SKM-1 (cell line): ENCODE measurements around the gene MGAT2.
"Not testable (repeated sequence)": the region's sequence is repeated elsewhere in the genome, so short reads cannot be mapped to it uniquely, and the experiment has no call there.

ENCODE experiments used
- DNase-seq: peaks from one replicate; lab custom pipeline; 2025; ENCODE audit not compliant: unreplicated experiment; lab: John Stamatoyannopoulos, UW

MGAT2 gene

DNA sequence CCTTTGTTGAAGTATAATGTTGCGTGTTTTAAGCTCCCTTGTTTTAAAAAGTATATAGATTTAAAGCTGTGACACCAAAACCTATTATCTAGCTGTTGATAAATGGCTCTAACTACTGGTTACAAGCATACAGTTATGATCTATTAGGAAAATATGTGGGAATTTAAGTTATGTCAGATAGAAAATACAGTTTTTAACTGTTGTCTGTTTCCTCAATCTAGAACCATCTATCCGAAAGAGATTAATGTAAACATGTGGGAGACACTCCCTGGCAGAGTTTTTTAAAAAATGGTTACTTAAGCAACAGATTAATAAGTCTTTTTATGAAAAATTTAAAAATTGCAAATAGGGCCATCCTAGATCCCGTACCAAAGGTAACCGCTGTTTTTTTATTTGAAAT is 8.3 kb upstream of the MGAT2 start:
- no peak for DNase-seq

DNA sequence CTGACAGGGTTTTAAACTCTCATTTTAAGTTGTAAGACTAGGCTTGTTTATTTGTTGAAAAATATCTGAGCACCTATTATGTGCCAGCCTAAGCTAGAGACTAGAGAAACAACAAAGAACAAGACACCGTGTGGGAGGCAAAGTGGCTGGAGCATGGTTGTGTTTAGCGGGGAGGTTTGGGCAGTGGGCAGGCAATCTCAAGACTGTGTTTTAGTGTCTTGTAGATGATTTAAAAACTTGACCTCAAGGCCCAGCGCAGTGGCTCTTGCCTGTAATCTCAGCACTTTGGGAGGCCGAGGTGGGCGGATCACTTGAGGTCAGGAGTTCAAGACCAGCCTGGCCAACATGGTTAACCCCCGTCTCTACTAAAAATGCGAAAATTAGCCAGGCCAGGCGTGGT is 7.9 kb upstream of the MGAT2 start:
- DNase-seq: no peak

DNA sequence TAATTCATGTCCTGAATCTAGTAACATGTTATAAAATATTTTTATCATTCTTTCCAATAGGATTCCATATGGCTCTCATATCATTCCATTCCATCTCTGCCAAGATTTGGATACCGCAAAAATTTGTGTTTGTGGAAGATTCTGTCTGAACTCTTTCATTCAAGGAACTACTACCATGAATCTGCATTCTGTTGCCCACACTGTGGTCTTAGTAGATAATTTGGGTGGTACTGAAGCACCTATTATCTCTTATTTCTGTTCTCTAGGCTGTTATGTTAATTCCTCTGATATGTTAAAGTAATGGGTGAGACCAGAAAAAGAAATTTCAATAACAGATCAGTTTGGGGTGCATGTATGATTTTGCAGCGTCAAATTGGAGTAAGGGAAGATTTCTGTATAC is 6.4 kb upstream of the MGAT2 start:
- DNase-seq: no peak

DNA sequence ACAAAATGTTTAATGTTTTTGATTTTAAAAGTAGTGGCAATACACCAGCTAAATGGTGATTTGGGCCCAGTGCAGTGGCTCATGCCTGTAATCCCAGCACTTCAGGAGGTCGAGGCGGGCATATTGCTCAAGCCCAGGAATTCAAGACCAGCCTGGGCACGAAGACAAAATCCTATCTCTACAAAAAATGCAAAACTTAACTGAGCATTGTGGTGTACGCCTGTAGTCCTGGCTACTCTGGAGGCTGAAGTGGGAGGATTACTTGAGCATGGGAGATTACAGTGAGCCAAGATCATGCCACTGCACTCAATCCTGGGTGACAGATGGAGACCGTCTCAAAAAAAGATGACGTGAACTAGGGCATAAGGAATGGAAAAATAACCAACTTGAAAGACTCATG is 4.8 kb upstream of the MGAT2 start:
- no peak for DNase-seq

DNA sequence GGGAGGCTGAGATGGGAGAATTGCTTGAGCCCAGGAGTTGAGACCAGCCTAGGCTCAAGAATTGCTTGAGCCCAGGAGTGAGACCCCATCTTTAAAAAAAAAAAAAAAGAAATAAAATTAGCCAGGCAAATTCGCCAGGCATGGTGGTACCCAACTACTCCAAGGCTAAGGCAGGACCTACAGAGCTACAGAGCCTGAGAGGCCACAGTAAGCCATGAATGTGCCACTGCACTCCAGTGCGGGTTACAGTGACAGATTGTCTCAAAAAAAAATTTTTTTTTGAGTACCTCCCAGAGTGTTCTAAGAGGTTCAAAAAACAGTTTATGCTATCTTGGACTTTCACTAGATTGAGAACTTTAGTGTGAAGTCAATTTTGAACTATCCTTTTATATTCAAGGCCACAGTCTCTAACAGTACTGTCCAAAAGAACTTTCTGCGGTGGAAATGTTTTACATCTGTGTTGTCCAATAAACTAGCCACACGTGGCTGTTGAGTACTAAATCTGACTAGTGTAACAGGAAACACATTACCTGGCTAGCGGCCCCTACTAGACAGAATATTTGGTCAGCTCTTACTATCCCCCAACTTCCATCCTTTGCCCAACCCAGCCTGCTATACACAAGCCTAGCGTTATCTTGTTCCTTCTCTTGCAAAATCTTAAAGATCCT is 2.6 kb upstream of the MGAT2 start:
- DNase-seq: no peak

DNA sequence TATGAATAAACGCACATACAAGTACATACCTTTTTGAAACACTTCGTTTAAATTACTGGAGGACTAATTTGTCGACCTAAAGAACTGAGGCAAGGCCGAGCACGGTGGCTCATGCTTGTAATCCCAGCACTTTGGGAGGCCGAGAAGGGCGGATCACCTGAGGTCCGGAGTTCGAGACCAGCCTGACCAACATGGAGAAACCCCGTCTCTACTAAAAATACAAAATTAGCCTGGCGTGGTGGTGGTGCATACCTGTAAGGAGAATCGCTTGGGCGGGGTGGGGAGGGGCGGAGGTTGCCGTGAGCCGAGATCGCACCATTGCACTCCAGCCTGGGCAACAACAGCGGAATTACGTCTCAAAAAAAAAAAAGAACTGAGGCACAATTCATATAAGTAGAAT is 1.3 kb upstream of the MGAT2 start:
- DNase-seq: not testable (repeated sequence)

DNA sequence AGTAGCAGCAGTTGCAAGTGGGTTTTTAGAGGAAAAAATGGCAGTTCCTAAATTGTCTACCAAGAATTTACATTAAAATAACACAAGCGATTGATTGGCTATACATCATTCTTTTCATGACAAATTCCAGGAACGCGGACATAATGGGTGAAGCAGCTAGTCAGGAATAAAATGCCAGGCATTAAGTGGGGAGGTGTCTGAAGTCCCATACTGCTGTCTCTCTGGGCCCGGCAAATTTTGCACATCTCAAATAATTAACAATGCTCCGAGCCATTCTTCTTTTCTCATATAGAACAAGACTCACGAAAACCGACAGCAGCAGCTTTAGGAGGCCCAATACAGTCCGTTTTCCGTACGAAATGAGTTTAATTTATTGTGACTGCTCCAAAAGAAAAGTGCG is 869 bp upstream of the MGAT2 start:
- no peak for DNase-seq

DNA sequence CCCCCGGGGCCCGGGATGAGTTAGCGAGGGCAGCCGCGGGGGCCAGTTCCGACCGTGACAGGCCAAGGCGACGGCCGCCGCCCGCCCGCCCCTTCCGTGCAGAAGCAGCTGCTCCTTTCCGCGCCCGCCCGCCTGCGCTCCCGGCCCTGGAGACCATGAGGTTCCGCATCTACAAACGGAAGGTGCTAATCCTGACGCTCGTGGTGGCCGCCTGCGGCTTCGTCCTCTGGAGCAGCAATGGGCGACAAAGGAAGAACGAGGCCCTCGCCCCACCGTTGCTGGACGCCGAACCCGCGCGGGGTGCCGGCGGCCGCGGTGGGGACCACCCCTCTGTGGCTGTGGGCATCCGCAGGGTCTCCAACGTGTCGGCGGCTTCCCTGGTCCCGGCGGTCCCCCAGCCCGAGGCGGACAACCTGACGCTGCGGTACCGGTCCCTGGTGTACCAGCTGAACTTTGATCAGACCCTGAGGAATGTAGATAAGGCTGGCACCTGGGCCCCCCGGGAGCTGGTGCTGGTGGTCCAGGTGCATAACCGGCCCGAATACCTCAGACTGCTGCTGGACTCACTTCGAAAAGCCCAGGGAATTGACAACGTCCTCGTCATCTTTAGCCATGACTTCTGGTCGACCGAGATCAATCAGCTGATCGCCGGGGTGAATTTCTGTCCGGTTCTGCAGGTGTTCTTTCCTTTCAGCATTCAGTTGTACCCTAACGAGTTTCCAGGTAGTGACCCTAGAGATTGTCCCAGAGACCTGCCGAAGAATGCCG is 699 bp downstream of the MGAT2 start:
- DNase-seq: no peak

DNA sequence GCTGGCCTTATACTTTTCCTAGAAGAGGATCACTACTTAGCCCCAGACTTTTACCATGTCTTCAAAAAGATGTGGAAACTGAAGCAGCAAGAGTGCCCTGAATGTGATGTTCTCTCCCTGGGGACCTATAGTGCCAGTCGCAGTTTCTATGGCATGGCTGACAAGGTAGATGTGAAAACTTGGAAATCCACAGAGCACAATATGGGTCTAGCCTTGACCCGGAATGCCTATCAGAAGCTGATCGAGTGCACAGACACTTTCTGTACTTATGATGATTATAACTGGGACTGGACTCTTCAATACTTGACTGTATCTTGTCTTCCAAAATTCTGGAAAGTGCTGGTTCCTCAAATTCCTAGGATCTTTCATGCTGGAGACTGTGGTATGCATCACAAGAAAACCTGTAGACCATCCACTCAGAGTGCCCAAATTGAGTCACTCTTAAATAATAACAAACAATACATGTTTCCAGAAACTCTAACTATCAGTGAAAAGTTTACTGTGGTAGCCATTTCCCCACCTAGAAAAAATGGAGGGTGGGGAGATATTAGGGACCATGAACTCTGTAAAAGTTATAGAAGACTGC is 1.5 kb downstream of the MGAT2 start:
- DNase-seq: no peak

DNA sequence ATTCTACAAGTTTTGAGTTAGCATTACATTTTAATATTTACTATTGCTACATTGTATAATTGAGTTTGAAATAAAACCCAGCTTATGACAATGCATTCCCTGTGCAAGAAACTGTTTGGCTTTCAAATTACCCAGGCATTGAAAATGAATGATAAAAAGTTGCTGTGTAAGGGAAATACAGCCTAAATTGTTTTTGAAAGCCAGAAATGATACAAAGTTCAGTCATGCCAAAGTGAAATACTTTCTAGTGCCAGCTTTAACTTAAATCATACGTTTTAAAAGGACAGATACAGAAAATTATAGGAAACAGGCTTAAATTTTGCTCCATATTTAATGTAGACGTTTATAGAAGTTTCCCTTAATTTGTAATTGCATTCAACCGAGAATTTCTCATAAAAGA is 2.8 kb downstream of the MGAT2 start:
- DNase-seq: no peak

DNA sequence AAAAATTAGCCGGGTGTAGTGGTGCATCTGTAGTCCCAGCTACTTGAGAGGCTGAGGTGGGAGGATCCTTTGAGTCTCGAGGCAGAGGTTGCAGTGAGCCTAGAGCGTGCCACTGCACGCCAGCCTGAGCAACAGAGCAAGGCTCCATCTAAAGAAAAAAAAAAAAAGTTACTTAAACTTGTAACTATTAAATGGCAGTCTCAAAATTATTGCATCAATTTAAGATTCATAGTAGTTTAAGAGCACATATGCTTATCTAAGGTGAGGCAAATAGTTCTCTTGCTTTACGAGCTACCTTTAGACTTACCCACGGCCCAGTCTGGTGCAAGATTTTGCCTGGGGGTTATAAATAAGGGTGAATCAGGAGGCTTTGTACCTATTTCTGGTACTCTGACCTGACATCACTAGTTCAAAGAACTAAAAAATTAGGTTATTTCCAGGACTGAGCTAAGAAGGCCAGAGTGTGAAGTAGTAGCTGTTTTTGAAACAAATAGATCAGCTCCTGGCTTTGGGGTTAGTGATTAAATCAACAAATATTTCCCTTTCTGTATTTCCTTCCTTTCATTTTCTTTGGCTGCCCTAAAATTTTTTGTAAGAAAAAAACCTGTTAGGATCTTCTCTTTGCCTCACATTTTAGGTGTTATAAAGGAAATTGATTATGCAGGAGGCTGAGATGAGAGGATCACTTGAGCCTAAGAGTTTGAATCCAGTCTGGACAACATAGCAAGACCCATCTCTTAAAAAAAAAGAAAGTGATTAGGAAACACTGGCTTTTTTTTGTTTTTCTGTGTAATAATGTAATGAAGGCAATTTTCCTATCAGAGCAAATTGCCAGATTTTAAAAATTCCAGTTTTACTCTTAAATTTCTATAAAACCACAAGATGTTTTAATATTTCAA is 3.6 kb downstream of the MGAT2 start:
- no peak for DNase-seq

DNA sequence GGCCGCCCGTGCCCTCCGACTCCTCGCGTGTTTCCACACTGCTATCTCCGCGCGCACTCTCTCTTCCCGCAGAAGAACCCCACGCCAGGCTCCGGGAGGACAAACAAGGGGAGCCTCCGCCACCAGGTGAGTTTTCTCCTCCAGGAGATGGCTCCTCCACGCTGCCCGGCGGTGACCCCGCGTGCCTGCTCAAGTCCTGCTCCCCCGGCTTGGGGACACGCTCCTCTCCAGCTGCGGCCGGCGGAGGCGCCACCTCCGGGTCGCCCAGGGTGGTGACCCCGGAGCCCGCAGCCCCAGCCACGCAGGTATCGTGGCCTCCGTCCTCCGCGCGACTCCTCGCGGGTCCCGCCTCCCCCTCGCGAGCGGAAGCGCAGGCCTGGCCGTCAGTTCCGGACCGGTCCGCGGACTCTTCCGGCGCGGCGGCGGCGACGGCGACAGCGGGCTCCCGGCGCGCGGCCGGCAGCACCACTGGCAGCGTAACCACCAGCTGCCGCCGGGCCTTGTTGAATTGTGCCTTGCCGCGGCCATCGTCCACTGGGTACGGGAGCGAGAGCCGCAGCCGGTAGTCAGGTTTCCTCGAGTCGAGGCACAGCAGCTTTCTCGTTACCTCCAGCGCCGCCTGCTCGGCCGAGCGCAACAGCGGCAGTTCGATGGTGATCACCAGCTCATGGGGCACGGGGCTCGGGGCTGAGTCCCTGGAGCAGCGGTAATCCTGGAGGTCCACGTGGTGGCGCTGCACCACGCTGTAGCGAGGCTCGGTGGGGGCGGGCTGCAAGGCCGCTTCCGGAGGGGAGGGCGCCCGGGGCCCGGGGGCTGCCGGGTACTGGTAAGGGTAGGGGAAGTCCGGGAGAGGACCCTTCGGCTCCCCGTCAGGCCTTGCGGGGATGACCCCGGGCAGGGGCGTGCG is 13.3 kb downstream of the MGAT2 start:
- peak; percentile 48 for DNase-seq

DNA sequence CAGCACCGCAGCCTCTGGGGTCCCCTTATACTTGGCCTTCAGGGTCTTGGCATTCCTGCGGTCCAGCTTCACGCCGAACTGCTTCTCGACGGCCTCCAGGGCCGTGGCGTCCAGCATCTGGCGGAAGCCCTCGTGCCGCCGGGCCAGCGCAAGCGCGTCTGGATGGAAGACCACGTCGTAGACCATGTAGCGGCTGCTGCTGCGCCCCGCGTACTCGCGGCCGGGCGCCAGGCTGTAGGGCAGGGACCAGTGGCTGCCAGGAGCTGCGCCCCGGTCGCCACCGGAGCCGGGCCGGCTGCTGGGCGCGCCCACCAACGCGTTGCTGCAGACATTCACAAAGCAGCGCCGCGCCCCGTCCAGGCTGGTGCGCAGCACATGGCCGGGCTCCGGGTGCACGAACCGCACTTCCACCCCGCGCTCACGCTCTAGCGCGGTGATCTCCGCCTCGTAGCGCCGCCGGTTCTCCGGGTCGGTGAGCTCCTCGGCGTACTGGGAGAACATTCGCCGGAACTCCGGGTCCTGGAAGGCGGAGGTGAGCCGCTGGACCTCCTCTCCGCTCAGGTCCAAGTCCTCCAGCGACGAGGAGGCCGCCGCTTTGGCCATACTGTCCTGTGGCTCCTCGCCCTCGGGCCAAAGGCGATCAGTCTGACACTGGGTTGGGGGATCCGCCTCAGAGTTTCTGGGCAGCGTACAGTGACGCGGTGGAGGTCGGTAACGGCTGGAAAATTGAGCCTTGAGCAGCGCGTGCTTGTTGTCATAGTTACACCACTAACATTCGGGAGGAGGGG is 14.1 kb downstream of the MGAT2 start, which contains the start of gene DNAAF2:
Gene DNAAF2 (minus strand): TSS at position 698 of the 788 bp plus-strand sequence. CDS start 95 bp downstream, at position 603.
- no peak for DNase-seq

DNA sequence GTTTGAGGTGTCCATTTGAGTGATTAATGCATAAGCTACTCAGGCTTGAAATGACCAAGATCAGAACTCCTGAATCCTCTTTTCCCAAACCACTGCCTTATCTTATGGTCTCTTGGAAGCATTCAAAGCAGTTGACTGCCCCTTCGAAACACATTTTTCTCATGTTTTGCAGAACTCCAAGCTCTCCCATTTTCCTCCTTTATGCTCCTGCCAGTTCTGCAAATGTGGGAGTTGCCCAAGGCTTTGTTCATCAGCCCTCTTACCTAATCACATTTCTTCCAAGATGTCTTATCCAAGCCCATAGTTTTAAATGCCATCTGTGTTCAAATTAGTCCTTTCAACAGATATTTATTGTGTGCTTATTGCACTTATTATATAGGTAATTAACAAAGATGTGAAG is 16.3 kb downstream of the MGAT2 start:
- DNase-seq: no peak

DNA sequence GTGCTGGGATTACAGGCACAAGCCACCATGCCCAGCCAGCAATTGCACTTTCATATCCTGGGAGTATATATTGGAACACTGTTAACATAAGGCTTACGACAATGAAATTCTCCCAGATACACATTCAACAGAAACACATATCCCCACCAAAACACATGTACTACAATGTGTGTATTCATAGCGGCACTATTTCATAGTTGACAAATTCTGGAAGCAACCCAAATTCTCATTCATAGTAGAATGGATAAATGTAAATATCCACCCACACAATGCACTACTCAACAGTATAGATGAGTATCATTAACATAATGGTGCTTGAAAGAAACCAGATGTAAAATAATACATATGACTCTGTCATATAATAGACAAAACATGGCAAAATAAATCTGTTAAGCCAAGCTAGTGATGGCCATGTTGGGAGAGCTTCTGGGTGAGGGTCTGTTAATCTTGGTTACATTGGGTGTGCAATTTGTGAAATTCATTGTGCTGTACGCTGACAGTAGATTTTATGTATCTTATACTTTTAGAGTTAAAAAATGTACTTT is 17.0 kb downstream of the MGAT2 start:
- no peak for DNase-seq

DNA sequence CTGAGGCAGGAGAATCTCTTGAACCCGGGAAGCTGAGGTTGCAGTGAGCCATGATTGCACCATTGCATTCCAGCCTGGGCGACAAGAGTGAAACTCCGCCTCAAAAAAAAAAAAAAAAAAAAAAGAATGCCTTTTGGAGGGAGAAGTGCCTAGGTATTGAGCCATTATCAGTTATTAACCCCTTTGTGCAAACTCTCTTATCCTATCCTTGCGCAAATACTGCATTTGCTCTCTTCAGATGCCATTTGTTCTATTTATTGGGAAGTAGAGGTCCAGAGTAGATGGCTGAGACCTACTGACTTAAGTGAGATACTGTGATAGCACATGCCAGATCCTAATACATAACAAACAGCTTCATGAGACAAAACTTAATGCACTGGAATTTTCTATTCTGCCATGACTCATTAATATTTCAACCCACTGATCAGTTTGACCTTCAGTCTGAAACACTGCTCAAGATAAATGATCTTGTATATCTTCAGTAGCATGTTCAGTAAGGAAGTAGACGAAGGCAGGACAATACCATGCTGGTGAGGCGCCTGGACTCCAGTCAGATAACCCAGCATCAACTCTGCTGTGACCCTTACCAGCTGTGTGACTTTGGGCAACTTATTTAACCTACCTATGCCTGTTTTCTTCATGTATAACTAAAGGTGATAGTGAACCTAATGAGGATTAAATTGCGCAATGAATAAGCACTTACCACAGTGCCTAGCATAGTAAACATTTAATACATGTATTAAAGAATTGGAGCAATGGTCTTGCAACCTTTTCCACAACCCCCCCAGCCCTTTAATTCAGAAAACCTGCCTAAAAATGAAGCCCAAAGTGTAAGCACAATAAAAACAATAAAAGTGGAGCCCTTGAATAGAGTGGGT is 20.2 kb downstream of the MGAT2 start:
- DNase-seq: no peak

DNA sequence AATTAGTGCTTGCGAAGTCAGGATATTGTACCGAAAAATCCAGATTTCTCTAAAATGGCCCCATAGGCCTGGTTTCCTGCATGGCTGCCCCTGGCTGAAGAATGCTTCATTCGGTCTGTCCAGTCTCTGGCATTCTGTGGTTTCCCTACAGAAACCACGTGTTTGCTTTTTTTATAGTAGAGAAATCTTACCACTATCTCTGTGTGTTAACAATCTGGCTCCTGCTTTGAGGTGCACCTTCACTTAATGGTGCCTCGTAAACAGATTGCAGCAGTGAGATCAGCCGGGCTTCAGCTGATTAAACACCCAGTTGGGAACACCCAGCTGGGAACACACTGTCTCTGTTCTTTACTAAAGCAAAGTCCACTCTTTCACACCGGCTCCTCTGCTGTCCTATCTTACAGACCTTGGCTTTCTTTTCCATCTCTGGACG is 21.1 kb downstream of the MGAT2 start:
- DNase-seq: no peak

DNA sequence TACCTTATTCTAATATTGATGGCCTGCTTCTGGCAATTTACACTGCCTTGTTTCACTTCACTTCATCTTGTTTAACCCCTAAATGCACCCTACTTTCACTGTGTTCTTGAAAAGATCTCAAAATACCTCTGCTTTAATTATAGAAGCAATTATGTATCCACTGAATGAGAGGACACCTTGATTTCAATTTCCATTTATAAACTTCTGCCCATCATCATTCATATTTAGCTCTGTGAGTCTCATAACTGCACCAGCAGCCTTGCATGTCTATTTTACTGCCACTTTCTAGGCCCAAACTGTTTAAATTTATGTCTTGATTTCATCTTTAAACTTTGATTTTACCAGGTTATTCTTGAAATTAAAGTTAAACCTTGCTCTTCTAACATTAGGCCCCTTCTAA is 21.6 kb downstream of the MGAT2 start:
- no peak for DNase-seq
